ENCODE results near the gene UBXN1.

The UBXN1 gene

GRCh38 chr11:62632492-62632891, 46.4 kb downstream of the UBXN1 start:
- no peak for DNase-seq

GRCh38 chr11:62627713-62628112, 51.2 kb downstream of the UBXN1 start:
- DNase-seq, result no peak
